Measurements from ENCODE around the gene SGCA. TPM values are rescaled to one million over a fixed set of nuclear protein-coding genes. Genes with fewer than 3 reads are reported as not detected.

Gene SGCA
- total and polyA plus RNA-seq, 10 of the 15 experiments (the other 5 are each of a cell fraction or from before 2014, with no cell fraction given), result 0.13 to 2.2 (median 0.50) TPM; not detected in 2

DNA sequence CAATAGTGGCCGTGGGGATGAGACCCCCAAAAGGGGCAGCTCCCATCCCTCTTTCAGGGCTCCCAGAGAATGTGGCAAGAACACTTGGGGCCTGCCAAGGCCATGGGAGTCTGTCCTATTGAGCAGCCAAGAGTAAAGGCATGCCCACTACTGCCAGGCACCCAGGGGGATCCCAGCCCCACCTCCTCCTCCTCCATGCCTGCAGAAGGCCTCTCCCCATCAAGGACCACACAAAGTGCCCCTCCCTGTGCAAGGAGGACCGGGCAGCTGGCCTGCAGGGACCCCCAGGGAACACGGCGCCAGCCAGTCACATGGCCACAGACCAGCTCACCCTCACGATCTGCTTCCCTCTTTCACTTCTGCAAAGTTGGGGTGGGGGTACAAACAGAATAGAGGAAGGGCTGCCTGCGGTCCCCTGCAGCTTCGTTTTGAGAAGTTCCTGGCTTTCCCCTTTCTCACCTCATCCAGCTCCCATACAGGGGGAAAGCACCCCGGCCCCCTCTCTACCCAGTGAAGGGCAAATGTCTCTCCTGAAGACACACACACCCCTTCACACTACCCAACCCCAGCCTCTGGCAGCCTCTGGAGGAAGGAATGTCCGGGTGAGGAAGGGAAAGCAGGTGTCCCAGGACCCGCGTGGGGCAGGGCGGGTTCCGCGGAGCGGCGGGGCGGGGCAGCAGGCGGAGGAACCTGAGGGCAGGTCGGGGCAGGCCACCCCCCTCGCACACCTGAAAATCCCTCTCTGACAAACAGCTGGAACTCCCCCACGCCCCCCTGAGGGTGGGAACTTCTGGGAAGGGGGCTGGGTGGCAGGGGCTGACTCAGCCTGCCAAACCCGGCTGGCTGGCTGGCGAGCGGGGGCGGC is 17.3 kb upstream of the SGCA start (continued):
- TF ChIP-seq POLR2AphosphoS2 (IDR thresholded peaks at IDR 0.05; ENCODE audit: low read depth, low read length) (0 out of 2 replicates have a peak, but pooled peaks have one; percentile 36), SMAD1 (IDR thresholded peaks at IDR 0.05; ENCODE audit: low read depth, partially characterized antibody) (no peak), EED (IDR thresholded peaks at IDR 0.05; ENCODE audit: low read depth) (peak; percentile 97), SIN3A (IDR thresholded peaks at IDR 0.05; ENCODE audit: low read depth, low read length) (peak; percentile 73), MTA2 (IDR thresholded peaks at IDR 0.05; ENCODE audit: low read depth) (peak; percentile 91), CBFB (IDR thresholded peaks at IDR 0.05; ENCODE audit: low read depth) (peak; percentile 82; the same call in 1 of the 2 replicates), CHD4 (IDR thresholded peaks at IDR 0.05) (no peak), TBL1XR1 (IDR thresholded peaks at IDR 0.05; ENCODE audit: low read depth, low read length) (peak; percentile 66; the same call in 1 of the 2 replicates), ZNF24 (IDR thresholded peaks at IDR 0.05) (no peak), YY1 (IDR thresholded peaks at IDR 0.05; ENCODE audit: low read depth, low read length) (peak; percentile 57; the same call in 1 of the 2 replicates), E4F1 (IDR thresholded peaks at IDR 0.05; ENCODE audit: borderline replicate concordance, partially characterized antibody) (no peak), BACH1 (IDR thresholded peaks at IDR 0.05; ENCODE audit: borderline replicate concordance) (peak; percentile 85; the same call in 1 of the 2 replicates), RELB (IDR thresholded peaks at IDR 0.05; ENCODE audit: low read depth) (peak; percentile 99), NBN (IDR thresholded peaks at IDR 0.05) (peak; percentile 90)
- TF ChIP-seq, protein P1, sequence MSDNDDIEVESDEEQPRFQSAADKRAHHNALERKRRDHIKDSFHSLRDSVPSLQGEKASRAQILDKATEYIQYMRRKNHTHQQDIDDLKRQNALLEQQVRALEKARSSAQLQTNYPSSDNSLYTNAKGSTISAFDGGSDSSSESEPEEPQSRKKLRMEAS (IDR thresholded peaks at IDR 0.05; ENCODE audit: low read depth, low read length), result peak; percentile 76; the same call in 1 of the 2 replicates
- TF ChIP-seq, protein P2, sequence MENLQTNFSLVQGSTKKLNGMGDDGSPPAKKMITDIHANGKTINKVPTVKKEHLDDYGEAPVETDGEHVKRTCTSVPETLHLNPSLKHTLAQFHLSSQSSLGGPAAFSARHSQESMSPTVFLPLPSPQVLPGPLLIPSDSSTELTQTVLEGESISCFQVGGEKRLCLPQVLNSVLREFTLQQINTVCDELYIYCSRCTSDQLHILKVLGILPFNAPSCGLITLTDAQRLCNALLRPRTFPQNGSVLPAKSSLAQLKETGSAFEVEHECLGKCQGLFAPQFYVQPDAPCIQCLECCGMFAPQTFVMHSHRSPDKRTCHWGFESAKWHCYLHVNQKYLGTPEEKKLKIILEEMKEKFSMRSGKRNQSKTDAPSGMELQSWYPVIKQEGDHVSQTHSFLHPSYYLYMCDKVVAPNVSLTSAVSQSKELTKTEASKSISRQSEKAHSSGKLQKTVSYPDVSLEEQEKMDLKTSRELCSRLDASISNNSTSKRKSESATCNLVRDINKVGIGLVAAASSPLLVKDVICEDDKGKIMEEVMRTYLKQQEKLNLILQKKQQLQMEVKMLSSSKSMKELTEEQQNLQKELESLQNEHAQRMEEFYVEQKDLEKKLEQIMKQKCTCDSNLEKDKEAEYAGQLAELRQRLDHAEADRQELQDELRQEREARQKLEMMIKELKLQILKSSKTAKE (IDR thresholded peaks at IDR 0.05; ENCODE audit: low read depth, poor library complexity, severe bottlenecking), result peak; percentile 95
- TF ChIP-seq, protein P3, sequence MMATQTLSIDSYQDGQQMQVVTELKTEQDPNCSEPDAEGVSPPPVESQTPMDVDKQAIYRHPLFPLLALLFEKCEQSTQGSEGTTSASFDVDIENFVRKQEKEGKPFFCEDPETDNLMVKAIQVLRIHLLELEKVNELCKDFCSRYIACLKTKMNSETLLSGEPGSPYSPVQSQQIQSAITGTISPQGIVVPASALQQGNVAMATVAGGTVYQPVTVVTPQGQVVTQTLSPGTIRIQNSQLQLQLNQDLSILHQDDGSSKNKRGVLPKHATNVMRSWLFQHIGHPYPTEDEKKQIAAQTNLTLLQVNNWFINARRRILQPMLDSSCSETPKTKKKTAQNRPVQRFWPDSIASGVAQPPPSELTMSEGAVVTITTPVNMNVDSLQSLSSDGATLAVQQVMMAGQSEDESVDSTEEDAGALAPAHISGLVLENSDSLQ (IDR thresholded peaks at IDR 0.05), result 0 out of 2 replicates have a peak, but pooled peaks have one; percentile 6
- TF ChIP-seq, protein P4, sequence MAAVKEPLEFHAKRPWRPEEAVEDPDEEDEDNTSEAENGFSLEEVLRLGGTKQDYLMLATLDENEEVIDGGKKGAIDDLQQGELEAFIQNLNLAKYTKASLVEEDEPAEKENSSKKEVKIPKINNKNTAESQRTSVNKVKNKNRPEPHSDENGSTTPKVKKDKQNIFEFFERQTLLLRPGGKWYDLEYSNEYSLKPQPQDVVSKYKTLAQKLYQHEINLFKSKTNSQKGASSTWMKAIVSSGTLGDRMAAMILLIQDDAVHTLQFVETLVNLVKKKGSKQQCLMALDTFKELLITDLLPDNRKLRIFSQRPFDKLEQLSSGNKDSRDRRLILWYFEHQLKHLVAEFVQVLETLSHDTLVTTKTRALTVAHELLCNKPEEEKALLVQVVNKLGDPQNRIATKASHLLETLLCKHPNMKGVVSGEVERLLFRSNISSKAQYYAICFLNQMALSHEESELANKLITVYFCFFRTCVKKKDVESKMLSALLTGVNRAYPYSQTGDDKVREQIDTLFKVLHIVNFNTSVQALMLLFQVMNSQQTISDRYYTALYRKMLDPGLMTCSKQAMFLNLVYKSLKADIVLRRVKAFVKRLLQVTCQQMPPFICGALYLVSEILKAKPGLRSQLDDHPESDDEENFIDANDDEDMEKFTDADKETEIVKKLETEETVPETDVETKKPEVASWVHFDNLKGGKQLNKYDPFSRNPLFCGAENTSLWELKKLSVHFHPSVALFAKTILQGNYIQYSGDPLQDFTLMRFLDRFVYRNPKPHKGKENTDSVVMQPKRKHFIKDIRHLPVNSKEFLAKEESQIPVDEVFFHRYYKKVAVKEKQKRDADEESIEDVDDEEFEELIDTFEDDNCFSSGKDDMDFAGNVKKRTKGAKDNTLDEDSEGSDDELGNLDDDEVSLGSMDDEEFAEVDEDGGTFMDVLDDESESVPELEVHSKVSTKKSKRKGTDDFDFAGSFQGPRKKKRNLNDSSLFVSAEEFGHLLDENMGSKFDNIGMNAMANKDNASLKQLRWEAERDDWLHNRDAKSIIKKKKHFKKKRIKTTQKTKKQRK (IDR thresholded peaks at IDR 0.05; ENCODE audit: low read depth, low read length), result no peak

All from GM12878 (cell line).